HG03575 (cell line): ENCODE measurements around the gene CHRNA1.

ENCODE experiments used
- ATAC-seq: cut with Tn5 transposase; IDR thresholded peaks from one replicate; pipeline ENCODE4 v1.9.1; 2021; ENCODE audit not compliant: unreplicated experiment, insufficient number of reproducible peaks, low FRiP score; ENCODE audit errors: extremely low read depth

Gene CHRNA1

DNA sequence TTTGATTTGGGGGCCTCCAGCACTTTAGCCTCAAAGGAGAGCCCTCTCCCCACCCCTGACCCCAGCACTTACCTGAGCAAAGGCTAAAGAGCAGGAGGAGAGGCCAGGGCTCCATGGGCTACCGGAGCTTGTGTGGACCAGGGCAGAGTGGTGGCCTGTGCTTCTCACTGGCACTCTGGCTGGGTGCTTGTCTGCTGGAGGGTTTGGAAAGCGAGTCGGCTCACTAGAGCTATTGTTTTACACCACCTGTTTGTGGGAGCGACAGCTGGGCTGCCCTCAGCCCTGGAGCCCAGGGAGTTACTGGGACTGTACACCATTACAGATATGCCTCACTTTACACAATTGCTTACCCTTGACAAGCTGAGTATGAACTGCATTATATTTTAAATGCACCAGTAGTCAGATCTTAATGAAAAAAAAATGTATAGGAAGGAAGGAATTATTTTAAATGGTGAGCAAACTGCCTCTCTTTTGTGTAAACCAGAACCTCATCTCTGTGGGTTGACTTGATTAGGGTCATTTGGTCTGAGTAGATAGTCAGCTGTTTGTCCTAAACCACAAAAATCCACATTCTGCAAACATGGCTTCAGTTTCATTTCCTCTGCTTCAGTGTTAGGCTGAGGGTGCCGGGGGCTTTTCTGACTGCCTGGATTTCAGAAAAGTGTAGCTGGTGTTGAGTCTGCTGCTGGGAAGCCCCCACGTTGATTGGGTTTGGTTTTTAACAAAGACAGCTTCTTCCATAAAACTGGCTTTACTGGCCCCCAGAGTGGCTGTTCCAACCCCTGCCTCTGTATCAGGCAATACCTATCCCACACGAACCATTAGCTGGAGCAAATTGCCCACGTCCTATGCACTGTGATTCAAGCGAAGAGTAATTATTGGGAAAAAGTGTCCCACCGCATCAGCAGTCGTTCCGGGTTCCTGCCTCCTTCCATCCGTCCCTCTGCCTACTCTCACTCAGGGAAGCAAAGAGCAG is at the start of gene CHRNA1:
Gene CHRNA1 (minus strand): TSS at position 193 of the 976 bp plus-strand sequence. CDS start 78 bp downstream, at position 115.
- no peak for ATAC-seq

DNA sequence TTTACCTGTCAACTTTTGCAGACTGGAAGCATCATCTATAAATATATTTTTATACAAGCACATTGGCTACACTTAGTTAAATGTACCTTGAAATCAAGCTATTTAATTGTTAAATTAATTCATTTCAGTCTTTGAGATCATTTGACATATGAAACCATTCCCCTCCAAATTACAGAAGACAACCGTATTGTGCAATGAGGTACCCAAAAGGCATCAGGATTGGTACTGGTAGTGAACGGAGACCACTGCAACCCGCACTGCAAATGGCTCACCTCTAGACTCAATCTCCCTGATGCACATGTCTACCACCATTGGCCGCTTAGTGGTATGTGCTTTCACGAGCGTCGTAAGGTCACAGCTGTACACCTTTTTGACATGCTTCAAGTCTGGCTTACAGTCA is 47.8 kb upstream of the CHRNA1 start:
- no peak for ATAC-seq

DNA sequence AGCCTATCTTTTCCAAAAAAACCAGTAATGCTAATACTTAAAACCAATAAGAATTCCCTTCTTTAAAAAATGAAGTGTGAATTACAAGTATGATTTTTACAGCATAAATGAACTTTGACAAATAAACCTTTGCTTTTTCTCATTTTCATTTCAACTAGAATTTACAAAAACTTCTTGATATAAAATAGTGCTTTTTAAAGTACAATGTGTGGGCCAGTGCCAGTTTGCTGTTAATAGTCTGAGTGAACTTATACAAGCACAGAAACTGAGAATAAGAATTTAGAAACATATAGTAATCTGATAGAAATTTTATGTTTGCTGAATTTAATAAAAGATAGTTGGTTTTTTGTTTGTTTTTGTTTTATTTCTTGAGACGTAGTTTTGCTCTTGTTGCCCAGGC is 43.7 kb upstream of the CHRNA1 start:
- ATAC-seq, result no peak

DNA sequence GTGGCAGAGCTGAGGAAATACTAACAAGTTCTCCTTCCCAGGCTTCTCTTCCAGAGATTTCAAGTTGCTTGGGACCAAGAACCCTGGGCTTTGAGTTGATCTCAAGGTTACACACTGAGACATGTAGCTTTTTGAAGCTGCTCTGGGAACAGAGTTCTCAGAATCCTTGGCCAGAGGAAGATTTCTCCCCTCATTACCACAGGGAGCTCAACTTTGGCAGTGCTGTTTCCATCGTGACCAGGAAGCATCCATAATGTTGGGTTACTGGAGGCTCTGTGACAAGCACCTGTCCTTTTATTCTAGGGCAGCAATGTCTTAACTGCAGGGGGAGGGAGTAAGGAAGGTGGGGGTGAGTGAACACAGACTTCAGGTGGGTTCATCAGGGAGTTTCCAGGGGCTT is 41.5 kb upstream of the CHRNA1 start:
- ATAC-seq, result no peak

DNA sequence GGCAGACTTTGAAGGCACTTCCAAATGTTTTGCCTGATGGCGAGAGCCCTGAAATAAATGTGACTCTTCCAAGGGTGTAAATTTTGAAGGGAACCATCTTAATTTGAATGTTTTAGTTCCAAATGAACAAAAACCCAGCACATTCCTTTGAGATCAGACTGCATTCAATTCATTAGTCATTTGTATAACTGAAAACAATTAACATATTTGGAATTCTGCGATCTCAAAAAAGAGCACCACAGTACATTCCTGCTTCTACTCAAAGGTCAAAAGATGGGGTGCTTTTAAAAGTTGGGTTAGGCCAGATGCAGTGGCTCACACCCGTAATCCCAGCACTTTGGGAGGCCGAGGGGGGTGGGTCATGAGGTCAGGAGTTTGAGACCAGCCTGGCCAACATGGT is 38.2 kb upstream of the CHRNA1 start:
- ATAC-seq, result no peak

DNA sequence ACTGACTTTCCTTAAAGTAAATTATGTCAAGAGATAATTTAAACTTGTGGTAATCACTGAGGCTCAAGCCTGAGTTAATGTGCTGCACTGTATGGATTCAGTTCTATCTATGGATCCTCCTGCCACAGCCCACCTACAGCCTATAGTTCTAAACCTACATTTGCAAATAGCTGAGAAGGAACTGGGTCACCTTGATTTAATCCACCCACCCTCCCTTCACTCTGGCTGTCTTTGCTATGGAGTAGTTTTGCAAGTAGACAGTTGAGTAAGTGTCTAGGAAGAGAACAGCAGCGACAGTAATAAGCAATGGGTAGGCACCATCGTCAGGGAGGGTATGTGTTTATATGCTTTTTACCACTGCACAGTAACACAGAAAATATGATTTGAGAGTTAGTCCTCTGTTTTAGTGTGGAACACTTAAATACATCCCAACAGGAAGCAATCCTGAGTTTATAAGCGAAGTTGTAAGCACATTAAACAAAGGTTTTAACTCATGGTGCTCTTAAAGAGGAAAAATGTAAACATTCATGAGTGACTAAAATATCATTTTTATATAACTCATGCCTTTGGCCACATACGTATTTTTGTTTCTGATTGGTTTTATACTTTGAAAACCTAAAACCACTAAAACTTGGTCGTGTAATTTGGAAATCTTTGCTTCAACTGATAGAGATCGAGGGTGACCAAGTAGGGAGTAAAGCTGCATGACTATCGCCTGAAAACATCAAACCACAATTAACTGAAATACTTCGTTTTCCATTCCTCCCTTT is 36.3 kb upstream of the CHRNA1 start:
- ATAC-seq, result no peak

DNA sequence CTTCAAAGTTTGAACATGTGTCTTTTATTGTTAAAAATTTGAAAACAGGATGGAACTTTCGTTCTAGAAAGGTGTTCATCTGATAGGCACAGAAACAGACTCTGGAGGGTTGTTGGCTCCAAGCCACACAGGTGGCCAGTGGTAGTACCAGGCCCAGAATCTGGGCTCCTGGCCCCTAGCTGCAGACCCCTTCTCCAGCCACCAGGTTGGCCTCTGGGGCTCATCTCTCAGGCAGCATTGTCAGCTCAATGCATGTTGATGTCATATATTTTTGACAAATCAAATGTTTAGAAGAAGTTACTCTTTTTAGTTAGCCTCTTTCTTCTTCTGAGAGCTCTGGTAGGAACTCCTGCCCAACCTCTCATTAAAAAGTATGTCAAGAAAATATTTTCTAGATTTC is 34.5 kb upstream of the CHRNA1 start:
- no peak for ATAC-seq

DNA sequence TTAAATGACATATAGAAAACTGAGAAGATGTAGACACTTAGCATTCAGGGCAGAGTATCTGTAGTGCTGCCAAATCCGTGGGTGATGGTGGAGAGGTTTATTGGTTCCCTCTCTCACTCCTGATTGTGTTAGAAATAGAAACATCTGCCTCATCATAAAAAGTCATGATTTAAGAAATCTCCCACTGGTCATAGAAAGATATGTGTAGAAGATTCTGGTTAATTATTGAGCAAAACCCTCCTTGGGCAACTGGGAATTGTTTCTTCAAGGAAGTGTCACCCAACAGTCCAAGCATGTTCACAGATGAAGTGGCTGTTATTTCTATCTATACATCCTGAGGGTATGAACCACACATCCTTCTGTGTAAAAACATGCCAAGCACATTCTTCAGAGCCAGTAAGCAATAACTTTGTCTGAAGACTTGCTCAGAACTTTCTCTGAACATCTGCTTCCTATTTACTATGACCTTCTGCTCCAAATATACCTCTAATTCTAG is 33.6 kb upstream of the CHRNA1 start:
- no peak for ATAC-seq

DNA sequence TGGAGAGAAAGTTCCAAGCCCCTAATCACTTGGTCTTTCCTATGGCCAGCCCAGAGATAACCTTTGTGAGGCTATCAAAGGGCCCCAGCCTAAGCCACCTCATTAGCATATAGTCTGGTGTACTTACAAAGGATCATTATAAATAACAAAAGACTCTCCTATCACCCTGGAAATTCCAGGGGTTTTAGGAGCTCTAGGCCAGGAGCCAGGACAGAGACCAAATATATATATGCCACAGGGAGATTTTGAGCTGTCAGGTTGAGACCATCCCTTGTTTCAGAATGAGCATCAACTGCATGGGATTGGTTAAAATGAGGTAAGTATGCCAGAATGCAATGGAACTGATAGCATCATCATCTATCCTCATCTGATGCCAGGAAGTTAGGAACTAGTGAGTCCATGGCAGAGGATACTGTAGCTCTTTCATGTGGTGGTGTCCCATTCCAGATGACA is 32.1 kb upstream of the CHRNA1 start:
- ATAC-seq, result no peak

DNA sequence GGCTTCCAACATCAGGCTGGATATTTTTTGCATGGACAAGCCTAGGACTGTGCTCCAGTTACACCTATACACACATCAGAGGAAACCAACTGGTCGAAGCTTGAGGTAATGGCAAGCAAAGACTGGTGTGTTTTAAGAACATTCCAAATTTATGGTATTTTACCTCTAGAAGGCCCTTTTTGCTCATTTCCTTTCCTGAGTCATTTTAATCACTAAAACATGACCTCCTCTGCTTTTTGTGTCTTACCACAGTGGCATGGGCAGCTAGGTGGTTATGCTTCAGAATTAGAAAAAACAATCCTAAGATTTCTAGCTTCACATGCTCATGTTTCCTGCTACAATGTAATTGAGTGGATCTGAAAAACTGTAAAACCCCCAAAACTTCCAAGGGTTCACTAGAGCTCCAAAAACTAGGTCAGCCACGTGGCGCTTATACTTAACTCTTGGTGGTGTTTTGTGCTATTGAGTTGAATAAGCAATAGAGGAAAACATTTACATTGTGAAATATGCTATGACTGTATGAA is 30.6 kb upstream of the CHRNA1 start:
- no peak for ATAC-seq

DNA sequence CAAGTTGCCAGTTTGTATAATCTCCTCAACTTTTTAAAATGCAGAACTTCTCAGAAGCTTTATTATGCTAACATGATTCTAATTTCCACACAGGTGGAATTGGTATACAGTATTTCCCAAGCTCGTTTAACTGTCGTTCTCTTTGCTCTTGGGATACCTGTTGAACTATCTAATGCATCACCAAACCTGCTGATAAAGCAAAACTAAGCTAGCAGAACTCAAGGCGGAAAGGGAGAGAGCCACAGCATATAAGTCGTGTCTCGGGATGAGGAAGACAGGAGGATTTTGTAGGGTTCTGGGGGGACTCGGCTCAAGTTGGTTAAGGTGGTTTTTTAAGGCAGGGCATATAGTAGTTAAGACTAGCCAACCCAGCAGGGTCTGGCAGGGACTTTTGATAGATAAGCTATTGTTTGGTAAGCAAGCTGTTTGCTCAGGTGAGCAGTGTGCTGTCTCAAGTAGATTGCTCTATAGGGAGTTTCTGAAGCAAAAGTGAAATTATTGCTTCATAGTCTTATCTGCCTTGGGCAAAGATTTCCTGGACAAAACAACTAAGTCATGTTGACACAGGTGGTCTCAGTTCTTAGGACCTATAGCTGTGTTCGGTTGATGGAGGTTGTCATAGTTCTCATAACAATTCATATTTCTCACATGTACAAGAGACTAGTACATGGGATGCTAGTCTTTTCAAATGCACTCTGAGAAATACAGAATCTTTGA is 28.2 kb upstream of the CHRNA1 start:
- ATAC-seq, result no peak

DNA sequence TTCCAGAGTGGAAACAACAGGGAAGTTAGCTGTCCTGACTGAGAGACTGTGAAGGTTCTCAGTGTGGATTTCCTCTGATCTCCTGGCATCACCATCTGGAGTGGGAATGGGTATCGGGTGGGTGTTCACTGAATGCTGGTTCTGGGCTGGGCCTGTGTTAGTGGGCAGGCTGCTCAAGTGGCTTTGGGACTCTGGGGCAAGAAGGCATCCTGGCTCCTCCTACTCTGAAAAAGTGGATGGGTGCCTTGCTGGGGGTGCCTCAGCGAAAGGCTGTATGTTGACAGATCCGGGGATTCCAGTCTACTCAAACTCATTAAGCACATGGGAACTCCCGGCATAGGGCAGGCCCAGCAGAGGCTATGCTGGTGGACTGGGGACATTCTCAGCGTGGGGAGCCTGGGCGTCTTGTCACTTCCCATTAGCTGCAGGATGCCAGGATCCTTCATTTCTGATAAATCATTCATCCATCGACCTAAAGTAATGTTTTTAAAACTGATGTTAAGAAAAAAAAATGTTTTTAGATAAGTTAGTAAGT is 27.5 kb upstream of the CHRNA1 start:
- no peak for ATAC-seq

DNA sequence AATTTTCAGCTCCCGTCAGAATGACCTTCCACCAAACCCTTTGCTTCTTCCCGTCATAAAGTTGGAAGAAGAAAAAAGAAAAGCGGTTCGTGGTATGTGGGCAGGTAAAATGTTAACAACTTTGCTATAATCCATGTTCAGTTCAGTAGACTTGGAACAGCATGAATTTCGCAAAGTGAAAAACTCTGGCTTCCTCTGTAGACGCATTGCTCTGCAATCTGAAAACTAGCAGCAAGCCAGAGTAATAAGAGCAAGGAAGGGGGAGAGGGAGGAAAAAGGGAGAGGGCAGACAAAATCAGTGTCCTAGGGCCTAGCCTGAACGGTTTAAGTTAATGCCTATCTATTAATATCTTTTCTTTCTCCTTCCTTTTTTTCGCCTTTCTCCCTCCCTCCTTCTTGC is 26.7 kb upstream of the CHRNA1 start:
- no peak for ATAC-seq

DNA sequence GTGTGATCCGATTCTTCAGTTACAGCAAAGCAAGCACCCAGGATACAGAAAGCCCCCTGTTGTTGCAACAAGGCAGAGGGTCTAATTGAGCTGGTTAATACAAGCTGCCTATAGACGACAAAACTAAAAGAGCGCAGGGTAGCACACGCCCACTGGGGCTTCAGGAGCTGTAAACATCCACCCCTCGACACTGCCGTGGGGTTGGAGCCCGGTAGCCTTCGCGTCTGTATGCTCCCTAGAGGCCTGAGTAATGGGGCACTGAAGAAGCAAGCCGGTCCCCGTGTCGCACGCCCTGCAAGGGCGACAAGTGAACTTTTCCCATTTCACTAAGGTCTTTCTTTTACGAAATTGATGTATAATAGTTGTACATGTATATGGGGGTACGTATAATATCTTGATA is 24.7 kb upstream of the CHRNA1 start:
- no peak for ATAC-seq

DNA sequence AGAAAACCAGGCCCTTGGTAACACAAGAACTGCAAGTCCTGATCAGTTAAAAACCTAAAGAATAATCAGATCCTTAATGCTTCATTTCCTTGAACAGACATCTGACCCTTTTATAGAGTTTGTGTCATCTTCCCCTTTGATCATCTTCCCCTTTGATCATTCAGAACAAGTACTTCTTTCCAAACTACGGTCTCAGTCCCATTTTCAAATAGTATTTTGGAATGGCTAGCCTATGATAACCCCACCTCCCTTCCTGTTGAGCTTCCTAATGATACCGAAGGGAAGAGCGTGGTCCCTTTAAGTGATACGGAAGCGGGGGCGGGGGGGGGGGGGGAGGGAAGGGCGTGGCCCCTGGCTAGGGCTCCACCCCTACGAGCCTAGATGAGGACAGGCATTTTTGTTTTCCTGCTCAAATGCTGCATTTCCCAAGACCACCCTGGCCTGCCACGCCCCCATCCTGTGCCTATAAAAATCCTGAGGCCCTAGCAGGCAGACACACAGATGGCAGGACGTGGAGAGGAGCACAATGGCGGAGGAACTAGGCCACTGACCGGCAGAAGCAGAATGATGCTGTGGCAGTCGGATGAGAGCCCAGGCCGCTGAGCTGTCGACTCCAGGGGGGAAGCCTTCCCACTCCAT is 24.1 kb upstream of the CHRNA1 start:
- no peak for ATAC-seq

DNA sequence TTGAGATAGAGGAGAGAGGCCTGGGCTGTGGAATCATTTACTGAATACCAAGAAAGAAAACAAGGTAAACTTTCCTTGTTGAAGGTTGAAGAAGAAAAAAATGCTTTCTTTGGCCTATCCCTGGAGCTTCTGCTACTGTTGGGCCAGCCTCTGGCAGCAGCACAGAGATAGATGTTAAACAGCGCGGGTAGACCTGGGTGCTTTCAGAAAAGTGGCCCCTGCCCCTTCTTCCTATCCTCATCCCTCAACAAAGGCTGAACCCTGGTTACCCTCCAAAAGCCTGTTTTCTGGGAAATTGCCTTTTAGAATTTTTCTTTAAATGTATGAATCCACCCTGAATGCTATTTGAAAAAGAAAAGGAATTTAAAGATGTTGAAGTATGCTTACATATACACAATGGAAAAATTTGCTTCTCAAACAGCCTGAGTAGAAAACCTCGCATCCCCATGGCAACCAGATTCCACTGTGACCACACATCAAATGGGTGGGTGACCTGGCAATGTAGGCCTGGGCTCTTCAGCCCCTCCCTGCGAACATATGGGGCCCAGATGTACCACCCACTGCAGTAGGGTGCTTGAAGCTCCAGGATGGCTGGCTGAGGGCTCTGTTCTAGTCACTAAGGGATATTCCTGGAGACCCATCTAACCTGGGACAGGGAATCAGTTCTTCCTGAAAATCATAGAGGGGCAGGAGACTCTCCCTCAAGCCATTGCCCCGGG is 23.4 kb upstream of the CHRNA1 start:
- no peak for ATAC-seq

DNA sequence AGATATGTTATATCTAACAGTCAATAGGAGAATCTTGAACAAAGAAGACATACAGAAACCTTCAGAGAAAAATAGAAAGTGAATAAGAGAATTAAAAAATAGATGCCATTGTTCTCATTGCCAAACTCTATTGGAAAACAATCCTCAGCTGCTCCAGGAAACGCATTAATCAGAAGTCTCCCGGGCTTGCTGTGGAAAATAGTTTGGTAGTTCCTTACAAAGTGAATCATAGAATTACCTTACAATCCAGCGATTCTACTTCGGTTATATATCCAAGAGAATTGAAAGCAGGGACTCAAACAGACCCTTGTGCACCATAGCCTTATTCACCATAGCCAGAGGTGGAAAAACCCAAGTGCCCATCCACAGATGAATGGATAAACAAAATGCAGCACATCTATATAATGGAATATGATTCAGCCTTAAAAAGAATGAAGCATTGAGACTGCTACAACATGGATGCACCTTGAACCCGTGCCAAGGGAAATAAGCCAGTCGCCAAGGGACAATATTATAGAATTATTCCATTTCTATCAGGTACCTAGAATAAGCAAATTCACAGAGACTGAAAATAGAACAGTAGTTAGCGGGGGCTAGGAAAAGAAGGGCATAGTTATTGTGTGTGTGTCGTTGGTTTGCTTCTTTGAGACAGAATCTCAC is 21.9 kb upstream of the CHRNA1 start:
- no peak for ATAC-seq
